ENCODE data around the gene PTPRE.

PTPRE gene

GRCh38 chr10:127962205-127962604, 55.3 kb downstream of the PTPRE start:
- DNase-seq, result no peak

GRCh38 chr10:127963136-127963535, 56.2 kb downstream of the PTPRE start:
- no peak for DNase-seq

- no peak for DNase-seq
Observed at GRCh38 chr10:127964621-127965020, 57.7 kb downstream of the PTPRE start.

- DNase-seq, result no peak
Observed at GRCh38 chr10:127966875-127967274, 60.0 kb downstream of the PTPRE start.

GRCh38 chr10:127968027-127968441, 61.1 kb downstream of the PTPRE start:
- no peak for DNase-seq

- no peak for DNase-seq
Observed at GRCh38 chr10:127968659-127969058, 61.8 kb downstream of the PTPRE start.

GRCh38 chr10:127971101-127971946, 64.4 kb downstream of the PTPRE start:
- no peak for DNase-seq

- DNase-seq, result no peak
Observed at GRCh38 chr10:127971963-127972615, 65.2 kb downstream of the PTPRE start.

GRCh38 chr10:127972751-127973357, 66.0 kb downstream of the PTPRE start:
- no peak for DNase-seq

- no peak for DNase-seq
Observed at GRCh38 chr10:127973791-127974311, 66.9 kb downstream of the PTPRE start.

- DNase-seq, result no peak
Observed at GRCh38 chr10:127974911-127975310, 68.0 kb downstream of the PTPRE start.

GRCh38 chr10:127976286-127976685, 69.4 kb downstream of the PTPRE start:
- no peak for DNase-seq

GRCh38 chr10:127976701-127977356, 69.9 kb downstream of the PTPRE start:
- no peak for DNase-seq

GRCh38 chr10:127977357-127978009, 70.6 kb downstream of the PTPRE start:
- DNase-seq, result no peak

GRCh38 chr10:127978481-127978880, 71.6 kb downstream of the PTPRE start:
- DNase-seq, result no peak

- no peak for DNase-seq
Observed at GRCh38 chr10:127979045-127979444, 72.1 kb downstream of the PTPRE start.

GRCh38 chr10:127979566-127979965, 72.7 kb downstream of the PTPRE start:
- no peak for DNase-seq

- no peak for DNase-seq
Observed at GRCh38 chr10:127980898-127981297, 74.0 kb downstream of the PTPRE start.

GRCh38 chr10:127982601-127983000, 75.7 kb downstream of the PTPRE start:
- DNase-seq, result no peak

- DNase-seq, result no peak
Observed at GRCh38 chr10:127983344-127984100, 76.6 kb downstream of the PTPRE start.

GRCh38 chr10:127984945-127985344, 78.0 kb downstream of the PTPRE start:
- DNase-seq, result no peak
